H9 (cell line): ENCODE data around the gene FARS2. TPM values are rescaled to one million over a fixed set of nuclear protein-coding genes. Genes with fewer than 3 reads are reported as not detected.

Experiments used
- DNase-seq: peaks from one replicate; pipeline ENCODE4 v3.0.0-alpha.2; 2017
- H2AFZ ChIP-seq: one replicate; pipeline ENCODE4 v1.6.1; 2013; ENCODE audit warnings: mild to moderate bottlenecking, low read length, control low read depth, moderate library complexity
- H2AK5ac ChIP-seq: 2 replicates; pipeline ENCODE4 v1.6.1; 2013; ENCODE audit warnings: low read length, control low read depth, mixed read lengths; ENCODE audit not compliant: insufficient read length
- H2BK120ac ChIP-seq: one replicate; pipeline ENCODE4 v1.6.1; 2013; ENCODE audit warnings: low read depth, mild to moderate bottlenecking, low read length, control low read depth, inconsistent platforms; ENCODE audit not compliant: poor library complexity, severe bottlenecking
- H2BK12ac ChIP-seq: 2 replicates; pipeline ENCODE4 v1.6.1; 2013; ENCODE audit warnings: low read length, control low read depth, mixed read lengths, low read depth; ENCODE audit not compliant: insufficient read length
- H2BK15ac ChIP-seq: 2 replicates; pipeline ENCODE4 v1.6.1; 2013; ENCODE audit warnings: low read depth, low read length, control low read depth
- H2BK20ac ChIP-seq: one replicate; pipeline ENCODE4 v1.6.1; 2013; ENCODE audit warnings: low read depth, mild to moderate bottlenecking, low read length, control low read depth, inconsistent platforms; ENCODE audit not compliant: poor library complexity, severe bottlenecking
- H2BK5ac ChIP-seq: 2 replicates; pipeline ENCODE4 v1.6.1; 2013; ENCODE audit warnings: low read length, control low read depth, mixed read lengths; ENCODE audit not compliant: insufficient read length
- H3K14ac ChIP-seq: 2 replicates; pipeline ENCODE4 v1.6.1; 2013; ENCODE audit warnings: low read length, control low read depth; ENCODE audit not compliant: insufficient read depth
- H3K18ac ChIP-seq: 2 replicates; pipeline ENCODE4 v1.6.1; 2013; ENCODE audit warnings: low read depth, mild to moderate bottlenecking, mixed read lengths, low read length, control low read depth; ENCODE audit not compliant: insufficient read length
- H3K23ac ChIP-seq: 2 replicates; pipeline ENCODE4 v1.6.1; 2013; ENCODE audit warnings: low read length, control low read depth, mixed read lengths, low read depth; ENCODE audit not compliant: insufficient read length
- H3K23me2 ChIP-seq: 2 replicates; pipeline ENCODE4 v1.6.1; 2013; ENCODE audit warnings: low read depth, mild to moderate bottlenecking, mixed read lengths, low read length, control low read depth; ENCODE audit not compliant: insufficient read length, poor library complexity, severe bottlenecking
- H3K27ac ChIP-seq: 2 replicates; pipeline ENCODE4 v1.5.1; 2013; ENCODE audit warnings: low read length, control low read depth, mixed read lengths, low read depth; ENCODE audit not compliant: insufficient read length
- H3K27me3 ChIP-seq: 2 replicates; pipeline ENCODE4 v1.6.1; 2013; ENCODE audit warnings: low read length, control low read depth, inconsistent platforms; ENCODE audit not compliant: insufficient read depth
- H3K4ac ChIP-seq: 2 replicates; pipeline ENCODE4 v1.6.1; 2013; ENCODE audit warnings: low read depth, mild to moderate bottlenecking, control low read depth, inconsistent platforms, low read length, moderate library complexity
- H3K4me1 ChIP-seq: 2 replicates; pipeline ENCODE4 v1.6.1; 2013; ENCODE audit warnings: low read length, control low read depth, inconsistent platforms; ENCODE audit not compliant: insufficient read depth
- H3K4me2 ChIP-seq: 2 replicates; pipeline ENCODE4 v1.6.1; 2013; ENCODE audit warnings: low read length, control low read depth, mixed read lengths; ENCODE audit not compliant: insufficient read length, insufficient read depth
- H3K56ac ChIP-seq: 2 replicates; pipeline ENCODE4 v1.6.1; 2013; ENCODE audit warnings: low read depth, mild to moderate bottlenecking, mixed read lengths, low read length, control low read depth; ENCODE audit not compliant: insufficient read length
- H3K79me1 ChIP-seq: 2 replicates; pipeline ENCODE4 v1.6.1; 2013; ENCODE audit warnings: low read depth, mild to moderate bottlenecking, moderate library complexity, low read length, control low read depth, inconsistent platforms; ENCODE audit not compliant: insufficient read depth, poor library complexity, severe bottlenecking
- H3K79me2 ChIP-seq: 2 replicates; pipeline ENCODE4 v1.6.1; 2013; ENCODE audit warnings: low read length, control low read depth, inconsistent platforms; ENCODE audit not compliant: insufficient read depth
- H3K9ac ChIP-seq: 2 replicates; pipeline ENCODE4 v1.6.1; 2013; ENCODE audit warnings: low read length, control low read depth, mixed read lengths; ENCODE audit not compliant: insufficient read length; ENCODE audit errors: extremely low read depth
- H3K9me3 ChIP-seq: one replicate; pipeline ENCODE4 v1.6.1; 2013; ENCODE audit warnings: low read depth, low read length, inconsistent platforms; ENCODE audit not compliant: control insufficient read depth
- H3T11ph ChIP-seq: one replicate; pipeline ENCODE4 v1.6.1; 2013; ENCODE audit warnings: mild to moderate bottlenecking, low read length, control low read depth, inconsistent platforms
- H4K20me1 ChIP-seq: one replicate; pipeline ENCODE4 v1.6.1; 2013; ENCODE audit not compliant: control insufficient read depth, insufficient read length, insufficient read depth
- H4K5ac ChIP-seq: 2 replicates; pipeline ENCODE4 v1.6.1; 2013; ENCODE audit warnings: low read depth, mild to moderate bottlenecking, mixed read lengths, low read length, control low read depth; ENCODE audit not compliant: insufficient read length
- H4K8ac ChIP-seq: replicated peaks from 2 replicates; pipeline ENCODE4 v1.6.1; 2013; ENCODE audit warnings: low read length, control low read depth, mixed read lengths, low read depth; ENCODE audit not compliant: insufficient read length
- H4K91ac ChIP-seq: 2 replicates; pipeline ENCODE4 v1.6.1; 2013; ENCODE audit warnings: low read depth, mild to moderate bottlenecking, moderate library complexity, mixed read lengths, low read length, control low read depth; ENCODE audit not compliant: insufficient read length
- H3K27ac Mint-ChIP-seq, 3 experiments: 2 replicates in 2 of 3; 3 replicates in 1 of 3; pipeline ENCODE4 v1.8.0; 2020 to 2021; ENCODE audit warnings: mixed read lengths in 3 of 3, mild to moderate bottlenecking in 1 of 3, moderate library complexity in 1 of 3
- H3K27me3 Mint-ChIP-seq: 2 replicates; pipeline ENCODE4 v1.8.0; 2021; ENCODE audit warnings: low read depth, mild to moderate bottlenecking, moderate library complexity, mixed read lengths
- H3K36me3 Mint-ChIP-seq, 3 experiments: 2 replicates in 2 of 3; 3 replicates in 1 of 3; pipeline ENCODE4 v1.8.0; 2020 to 2021; ENCODE audit warnings: low read depth in 3 of 3, mixed read lengths in 3 of 3; ENCODE audit not compliant: insufficient read depth in 1 of 3
- H3K4me1 Mint-ChIP-seq, 2 experiments: 2 replicates each; pipeline ENCODE4 v1.8.0; 2020; ENCODE audit warnings: mixed read lengths in 2 of 2
- H3K4me3 Mint-ChIP-seq, 2 experiments: 2 replicates in 1 of 2; 3 replicates in 1 of 2; pipeline ENCODE4 v1.8.0; 2020 to 2021; ENCODE audit warnings: mild to moderate bottlenecking in 2 of 2, mixed read lengths in 2 of 2, moderate library complexity in 1 of 2
- H3K9me3 Mint-ChIP-seq, 2 experiments: 2 replicates in 1 of 2; 3 replicates in 1 of 2; pipeline ENCODE4 v1.8.0; 2020; ENCODE audit warnings: mild to moderate bottlenecking in 2 of 2, mixed read lengths in 2 of 2, moderate library complexity in 1 of 2
- CTCF ChIP-seq: fragments of 200-600 bp; sonication (generic); conservative IDR thresholded peaks from 3 replicates; pipeline ENCODE4 v1.8.0; 2021; ENCODE audit warnings: antibody characterized with exemption, mild to moderate bottlenecking
- WGBS: extraction: QIAGEN DNeasy Blood & Tissue Kit; methylation state at CpG from one replicate; pipeline ENCODE4 v1.1.7; 2013; ENCODE audit warnings: missing lambda C conversion rate, low lambda C conversion rate, mixed read lengths; ENCODE audit not compliant: insufficient read length; ENCODE audit errors: extremely low coverage; 5-methylcytosine and 5-hydroxymethylcytosine counted together
- total RNA-seq: library from RNA; stranded (reverse); gene quantifications from 2 replicates; pipeline ENCODE4 v1.2.1, GENCODE V29; 2021

Gene FARS2
- total RNA-seq, 1 experiment from 2014 or later: 8.5 TPM

- Histone ChIP-seq H3K9ac (no peak overlapping the region), H3K56ac (no peak overlapping the region), H3K14ac (no peak overlapping the region), H3K79me2 (peaks cover 3% of the 10 kb centered on the region; the same call in 1 of the 2 replicates), H3K4ac (no peak overlapping the region), H3K23ac (no peak overlapping the region), H4K20me1 (no peaks in the 10 kb centered on the region), H2AK5ac (no peak overlapping the region), H4K91ac (no peak overlapping the region), H2AFZ (no peak overlapping the region), H3K18ac (no peak overlapping the region), H3T11ph (no peak overlapping the region), H2BK120ac (no peak overlapping the region), H3K27ac (no peak overlapping the region), H2BK5ac (no peak overlapping the region), H2BK12ac (no peak overlapping the region), H4K5ac (no peak overlapping the region), H2BK20ac (no peak overlapping the region), H3K27me3 (no peaks in the 10 kb centered on the region), H3K4me1 (no peaks in the 10 kb centered on the region), H3K9me3 (no peaks in the 10 kb centered on the region), H3K4me2 (no peak overlapping the region), H4K8ac (no peak overlapping the region), H2BK15ac (no peak overlapping the region), H3K23me2 (no peaks in the 10 kb centered on the region), H3K79me1 (no peaks in the 10 kb centered on the region)
- peaks cover 11% of the 10 kb centered on the region in 2 experiments for H3K4me1 Mint-ChIP-seq
- H3K27ac Mint-ChIP-seq: no peak overlapping the region
- no peaks in the 10 kb centered on the region for H3K36me3 Mint-ChIP-seq
- H3K4me3 Mint-ChIP-seq: no peak overlapping the region
- no CpG with 5 or more reads among the region's 3 CpGs for WGBS
- no peak for DNase-seq
- TF ChIP-seq CTCF: no peak
- H3K27me3 Mint-ChIP-seq: no peaks in the 10 kb centered on the region
- no peaks in the 10 kb centered on the region for H3K9me3 Mint-ChIP-seq
Measured at GRCh38 chr6:5339786-5340185, 78.5 kb downstream of the FARS2 start.
